Measurements from ENCODE around the gene ALDH18A1.

- TF ChIP-seq CTCF (IDR thresholded peaks at IDR 0.05): no peak
- no peak for TF ChIP-seq POLR2A (IDR thresholded peaks at IDR 0.05)
These were observed 19.4 kb downstream of the ALDH18A1 start for GRCh38 chr10:95637140-95637539.

Data from thyroid gland (tissue), 4 donors.